HepG2 (cell line): ENCODE data around the gene FAM171A2. TPM values are rescaled to one million over a fixed set of nuclear protein-coding genes. Genes with fewer than 3 reads are reported as not detected.

Experiments
- FOSL1 ChIP-seq: sonication (generic); formaldehyde crosslinking; IDR thresholded peaks from 2 replicates; pipeline ENCODE4 v1.9.0; 2021; ENCODE audit warnings: missing genetic modification reagents, borderline replicate concordance
- FOSL2 ChIP-seq: sonication (generic); formaldehyde crosslinking; IDR thresholded peaks from 2 replicates; pipeline ENCODE4 v1.4.0; 2020; ENCODE audit warnings: missing genetic modification reagents
- GABPA ChIP-seq, 2 experiments: IDR thresholded peaks; 2 replicates each; pipeline ENCODE4 v1.6.1; 2011 to 2016; ENCODE audit warnings: low read depth in 2 of 2, low read length in 1 of 2, missing biosample characterization in 1 of 2, missing genetic modification characterization in 1 of 2
- HOXD1 ChIP-seq: sonication (generic); formaldehyde crosslinking; IDR thresholded peaks from 2 replicates; pipeline ENCODE4 v1.5.0; 2020; ENCODE audit warnings: missing genetic modification reagents
- PRMT3 ChIP-seq: sonication (generic); formaldehyde crosslinking; IDR thresholded peaks from 2 replicates; pipeline ENCODE4 v1.8.1; 2022; ENCODE audit warnings: low read depth, mild to moderate bottlenecking, moderate library complexity, missing genetic modification reagents, borderline replicate concordance
- REXO4 ChIP-seq: sonication (generic); formaldehyde crosslinking; IDR thresholded peaks from 2 replicates; pipeline ENCODE4 v1.8.0; 2022; ENCODE audit warnings: missing genetic modification reagents, mild to moderate bottlenecking, borderline replicate concordance
- TSC22D2 ChIP-seq: sonication (generic); formaldehyde crosslinking; IDR thresholded peaks from 2 replicates; pipeline ENCODE4 v1.5.1; 2020; ENCODE audit warnings: missing genetic modification reagents, mild to moderate bottlenecking, borderline replicate concordance
- USF2 ChIP-seq, 2 experiments: sonication (generic) in 1 of 2; formaldehyde crosslinking in 1 of 2; IDR thresholded peaks; 2 replicates each; pipeline versions ENCODE4 v1.5.1 to v1.6.1; 2011 to 2020; ENCODE audit warnings: borderline replicate concordance in 1 of 2, low read depth in 1 of 2, low read length in 1 of 2, mild to moderate bottlenecking in 1 of 2, missing genetic modification reagents in 1 of 2, moderate library complexity in 1 of 2
- ZBTB1 ChIP-seq: sonication (generic); formaldehyde crosslinking; IDR thresholded peaks from 2 replicates; pipeline ENCODE4 v1.4.0; 2020; ENCODE audit warnings: missing genetic modification reagents, borderline replicate concordance
- ZBTB3 ChIP-seq: sonication (generic); formaldehyde crosslinking; IDR thresholded peaks from 2 replicates; pipeline ENCODE4 v1.4.0; 2020; ENCODE audit warnings: low read depth, mild to moderate bottlenecking, moderate library complexity, missing genetic modification reagents, borderline replicate concordance
- ZFP41 ChIP-seq: sonication (generic); formaldehyde crosslinking; IDR thresholded peaks from 2 replicates; pipeline ENCODE4 v1.4.0; 2020; ENCODE audit warnings: mild to moderate bottlenecking, missing genetic modification reagents, borderline replicate concordance
- ZNF282 ChIP-seq: fragments of 450-650 bp; IDR thresholded peaks from 2 replicates; pipeline ENCODE4 v1.6.1; 2018; ENCODE audit not compliant: partially characterized antibody
- ZNF564 ChIP-seq: sonication (generic); formaldehyde crosslinking; IDR thresholded peaks from 2 replicates; pipeline ENCODE4 v1.8.1; 2023; ENCODE audit warnings: mild to moderate bottlenecking, missing genetic modification reagents
- ZNF646 ChIP-seq: sonication (generic); formaldehyde crosslinking; IDR thresholded peaks from 2 replicates; pipeline ENCODE4 v1.9.0; 2021; ENCODE audit warnings: mild to moderate bottlenecking, missing genetic modification reagents
- polyA plus RNA-seq, 8 experiments: library from polyadenylated mRNA; depleted of rRNA in 3 of 8; stranded (reverse) in 7 of 8; unstranded in 1 of 8; fragments of >200 nt; fragmentation: Illumina TruSeq in 4 of 8; extraction: Trizol in 4 of 8; gene quantifications; 2 replicates each; pipeline versions ENCODE4 v1.2.1 to v1.2.3, GENCODE V29; 2011 to 2016; ENCODE audit warnings: low read depth in 4 of 8, missing spikeins in 1 of 8, mixed read lengths in 1 of 8; ENCODE audit not compliant: insufficient read depth in 1 of 8
- total RNA-seq, 5 experiments: library from RNA; depleted of rRNA; stranded (reverse); fragments of >200 nt; fragmentation: Illumina TruSeq; extraction: Trizol; gene quantifications; 2 replicates each; pipeline ENCODE4 v1.2.3, GENCODE V29; 2016; ENCODE audit warnings: low read depth in 1 of 5
- TF ChIP-seq, protein P1 (sequence below): sonication (generic); formaldehyde crosslinking; IDR thresholded peaks from 2 replicates; pipeline ENCODE4 v1.4.0; 2020; ENCODE audit warnings: low read depth, missing genetic modification reagents

Gene FAM171A2
- total and polyA plus RNA-seq, 2 of the 13 experiments (the other 11 are each of a cell fraction or from before 2014, with no cell fraction given): 1.8 to 3.6 TPM

DNA sequence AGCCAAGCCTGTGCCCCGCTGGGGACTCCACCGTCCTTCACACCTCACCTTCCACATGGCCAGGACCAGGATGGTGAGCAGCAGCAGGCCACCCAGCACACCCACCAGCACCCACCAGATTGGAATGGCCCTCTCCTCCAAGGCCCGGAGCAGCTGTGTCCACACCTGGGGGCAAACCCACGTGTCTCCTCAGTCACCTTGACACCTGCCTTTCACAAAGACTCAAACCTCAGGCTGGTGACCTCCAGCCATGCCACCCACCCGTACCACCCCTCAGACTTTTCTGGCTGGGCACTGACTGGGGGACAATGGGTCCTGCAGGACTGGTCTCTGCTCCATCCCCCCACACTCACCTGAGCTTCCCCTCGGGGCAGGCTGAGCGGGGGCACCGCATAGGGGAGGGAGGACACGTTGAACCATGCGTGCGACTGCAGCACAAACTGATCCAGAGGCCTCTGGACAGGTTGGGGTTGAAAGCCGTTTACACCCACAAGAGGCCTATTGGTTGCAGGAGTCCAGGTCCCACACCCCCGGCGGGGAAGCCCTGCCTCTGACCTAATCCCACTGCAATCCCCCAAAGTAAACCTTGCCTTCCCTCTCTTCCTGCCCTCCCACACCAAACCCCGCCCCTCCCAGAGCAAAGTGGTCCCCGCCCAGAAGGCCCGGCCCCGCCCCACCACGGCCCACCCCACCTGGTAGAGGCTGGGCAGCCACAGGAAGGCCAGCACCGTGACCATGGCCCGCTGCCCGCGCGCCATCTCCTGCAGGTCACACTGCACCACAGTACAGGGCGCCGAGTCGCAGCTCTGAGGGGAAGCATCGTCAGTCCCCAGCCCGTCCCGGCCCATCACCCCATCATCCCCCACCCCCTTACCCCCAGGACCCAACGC lies 10.9 kb upstream of the FAM171A2 start (continued):
- TF ChIP-seq, protein P1, sequence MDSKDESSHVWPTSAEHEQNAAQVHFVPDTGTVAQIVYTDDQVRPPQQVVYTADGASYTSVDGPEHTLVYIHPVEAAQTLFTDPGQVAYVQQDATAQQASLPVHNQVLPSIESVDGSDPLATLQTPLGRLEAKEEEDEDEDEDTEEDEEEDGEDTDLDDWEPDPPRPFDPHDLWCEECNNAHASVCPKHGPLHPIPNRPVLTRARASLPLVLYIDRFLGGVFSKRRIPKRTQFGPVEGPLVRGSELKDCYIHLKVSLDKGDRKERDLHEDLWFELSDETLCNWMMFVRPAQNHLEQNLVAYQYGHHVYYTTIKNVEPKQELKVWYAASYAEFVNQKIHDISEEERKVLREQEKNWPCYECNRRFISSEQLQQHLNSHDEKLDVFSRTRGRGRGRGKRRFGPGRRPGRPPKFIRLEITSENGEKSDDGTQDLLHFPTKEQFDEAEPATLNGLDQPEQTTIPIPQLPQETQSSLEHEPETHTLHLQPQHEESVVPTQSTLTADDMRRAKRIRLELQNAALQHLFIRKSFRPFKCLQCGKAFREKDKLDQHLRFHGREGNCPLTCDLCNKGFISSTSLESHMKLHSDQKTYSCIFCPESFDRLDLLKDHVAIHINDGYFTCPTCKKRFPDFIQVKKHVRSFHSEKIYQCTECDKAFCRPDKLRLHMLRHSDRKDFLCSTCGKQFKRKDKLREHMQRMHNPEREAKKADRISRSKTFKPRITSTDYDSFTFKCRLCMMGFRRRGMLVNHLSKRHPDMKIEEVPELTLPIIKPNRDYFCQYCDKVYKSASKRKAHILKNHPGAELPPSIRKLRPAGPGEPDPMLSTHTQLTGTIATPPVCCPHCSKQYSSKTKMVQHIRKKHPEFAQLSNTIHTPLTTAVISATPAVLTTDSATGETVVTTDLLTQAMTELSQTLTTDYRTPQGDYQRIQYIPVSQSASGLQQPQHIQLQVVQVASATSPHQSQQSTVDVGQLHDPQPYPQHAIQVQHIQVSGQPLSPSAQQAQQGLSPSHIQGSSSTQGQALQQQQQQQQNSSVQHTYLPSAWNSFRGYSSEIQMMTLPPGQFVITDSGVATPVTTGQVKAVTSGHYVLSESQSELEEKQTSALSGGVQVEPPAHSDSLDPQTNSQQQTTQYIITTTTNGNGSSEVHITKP (CRISPR knock-in tag): no peak
- TF ChIP-seq USF2 (IDR thresholded peaks at IDR 0.05; ENCODE audit: low read depth, low read length) (no peak), USF2 (CRISPR knock-in tag; IDR thresholded peaks at IDR 0.05; ENCODE audit: borderline replicate concordance) (no peak), FOSL2 (CRISPR knock-in tag) (peak; percentile 35), ZFP41 (0 out of 2 replicates have a peak, but pooled peaks have one; percentile 51), ZBTB1 (CRISPR knock-in tag) (no peak), TSC22D2 (CRISPR knock-in tag) (no peak), PRMT3 (CRISPR knock-in tag) (no peak), HOXD1 (no peak), ZNF282 (no peak), ZNF564 (0 out of 2 replicates have a peak, but pooled peaks have one; percentile 39), FOSL1 (no peak), REXO4 (CRISPR knock-in tag) (no peak), GABPA (IDR thresholded peaks at IDR 0.05; ENCODE audit: low read depth, low read length) (no peak), GABPA (CRISPR knock-in tag; IDR thresholded peaks at IDR 0.05; ENCODE audit: low read depth) (no peak), ZNF646 (CRISPR knock-in tag) (no peak), ZBTB3 (CRISPR knock-in tag) (no peak)
